Measurements from ENCODE around the gene GLT1D1.

The GLT1D1 gene

GRCh38 chr12:128914908-128915563, 61.8 kb downstream of the GLT1D1 start:
- peak; percentile 59 for DNase-seq (ENCODE audit: low spot score)

- DNase-seq (ENCODE audit: low spot score): no peak
Measured at GRCh38 chr12:128916425-128916824, 63.1 kb downstream of the GLT1D1 start.

GRCh38 chr12:128918481-128919260, 65.4 kb downstream of the GLT1D1 start:
- DNase-seq (ENCODE audit: low spot score): no peak

GRCh38 chr12:128920468-128920867, 67.2 kb downstream of the GLT1D1 start:
- DNase-seq (ENCODE audit: low spot score): peak; percentile 14

GRCh38 chr12:128928361-128928760, 75.1 kb downstream of the GLT1D1 start:
- no peak for DNase-seq (ENCODE audit: low spot score)

GRCh38 chr12:128929057-128929456, 75.8 kb downstream of the GLT1D1 start:
- no peak for DNase-seq (ENCODE audit: low spot score)

- no peak for DNase-seq (ENCODE audit: low spot score)
Measured at GRCh38 chr12:128930606-128931005, 77.3 kb downstream of the GLT1D1 start.

- DNase-seq (ENCODE audit: low spot score): no peak
Measured at GRCh38 chr12:128932521-128932920, 79.2 kb downstream of the GLT1D1 start.

- DNase-seq (ENCODE audit: low spot score): no peak
Measured at GRCh38 chr12:128933039-128933438, 79.8 kb downstream of the GLT1D1 start.

- no peak for DNase-seq (ENCODE audit: low spot score)
Measured at GRCh38 chr12:128933926-128934325, 80.6 kb downstream of the GLT1D1 start.

- DNase-seq (ENCODE audit: low spot score): no peak
Measured at GRCh38 chr12:128938886-128939285, 85.6 kb downstream of the GLT1D1 start.

GRCh38 chr12:128940090-128940888, 87.0 kb downstream of the GLT1D1 start:
- no peak for DNase-seq (ENCODE audit: low spot score)

- DNase-seq (ENCODE audit: low spot score): no peak
Measured at GRCh38 chr12:128940974-128941373, 87.7 kb downstream of the GLT1D1 start.

- DNase-seq (ENCODE audit: low spot score): no peak
Measured at GRCh38 chr12:128942960-128943477, 89.7 kb downstream of the GLT1D1 start.

GRCh38 chr12:128944956-128945355, 91.7 kb downstream of the GLT1D1 start:
- no peak for DNase-seq (ENCODE audit: low spot score)

GRCh38 chr12:128947209-128947608, 93.9 kb downstream of the GLT1D1 start:
- DNase-seq (ENCODE audit: low spot score): no peak

GRCh38 chr12:128949086-128949485, 95.8 kb downstream of the GLT1D1 start:
- DNase-seq (ENCODE audit: low spot score): no peak

GRCh38 chr12:128951448-128951847, 98.2 kb downstream of the GLT1D1 start:
- no peak for DNase-seq (ENCODE audit: low spot score)

- DNase-seq (ENCODE audit: low spot score): no peak
Measured at GRCh38 chr12:128956755-128957154, 103.5 kb downstream of the GLT1D1 start.

GRCh38 chr12:128959901-128960300, 106.6 kb downstream of the GLT1D1 start:
- DNase-seq (ENCODE audit: low spot score): no peak

- no peak for DNase-seq (ENCODE audit: low spot score)
Measured at GRCh38 chr12:128961308-128961902, 108.1 kb downstream of the GLT1D1 start.

GRCh38 chr12:128961957-128962356, 108.7 kb downstream of the GLT1D1 start:
- DNase-seq (ENCODE audit: low spot score): no peak
